ENCODE data around the gene E2F7. TPM values are rescaled to one million over a fixed set of nuclear protein-coding genes. Genes with fewer than 3 reads are reported as not detected.

The E2F7 gene
- total and polyA plus RNA-seq, 2 donors (not counting 1 experiment from before 2014, with no cell fraction given), result 3.6 to 9.7 TPM

- H3K79me2 ChIP-seq (ENCODE audit: control insufficient read depth, insufficient read depth, low read length), result no peaks in the 10 kb centered on the region
- H3K27ac ChIP-seq (ENCODE audit: insufficient read depth, low read length), result no peak overlapping the region
- no peak overlapping the region for H3K9ac ChIP-seq (ENCODE audit: insufficient read depth, low read length)
- no peaks in the 10 kb centered on the region for H4K20me1 ChIP-seq (ENCODE audit: control insufficient read depth, extremely low read depth, insufficient read depth, low read length)
- no peak overlapping the region for H3K4me3 ChIP-seq (replicated peaks in 1 of 4; ENCODE audit: control extremely low read depth in 1 of 4, insufficient read depth in 1 of 4, low read depth in 3 of 4, low read length in 4 of 4)
- peaks cover 3% of the 10 kb centered on the region for H3K4me1 ChIP-seq (ENCODE audit: control insufficient read depth, extremely low read depth, insufficient read depth, low read length)
- no peaks in the 10 kb centered on the region for H3K9me3 ChIP-seq (ENCODE audit: control insufficient read depth, insufficient read depth, low read depth, low read length)
- H2AFZ ChIP-seq (ENCODE audit: low read length), result no peak overlapping the region
- DNase-seq (ENCODE audit: low read depth in 2 of 2), result no peak
- no peaks in the 10 kb centered on the region for H3K36me3 ChIP-seq (ENCODE audit: control insufficient read depth, insufficient read depth, low read length)
- TF ChIP-seq EZH2 (IDR thresholded peaks at IDR 0.05; ENCODE audit: low read length, missing control alignments) (no peak), CTCF (conservative IDR thresholded peaks at IDR 0.05 in 1 of 2, IDR thresholded peaks at IDR 0.05 in 1 of 2; ENCODE audit: low read depth in 1 of 2, low read length in 2 of 2) (no peak)
- no peak overlapping the region for H3K4me2 ChIP-seq (ENCODE audit: extremely low read depth, insufficient read depth, low read length)
- no peaks in the 10 kb centered on the region for H3K27me3 ChIP-seq (ENCODE audit: control insufficient read depth, insufficient read depth, low read length)
Observed at GRCh38 chr12:77108707-77109106, 43.3 kb upstream of the E2F7 start.

- H2AFZ ChIP-seq (ENCODE audit: low read length), result no peak overlapping the region
- H3K9me3 ChIP-seq (ENCODE audit: control insufficient read depth, insufficient read depth, low read depth, low read length), result no peaks in the 10 kb centered on the region
- H4K20me1 ChIP-seq (ENCODE audit: control insufficient read depth, extremely low read depth, insufficient read depth, low read length), result no peaks in the 10 kb centered on the region
- H3K27ac ChIP-seq (ENCODE audit: insufficient read depth, low read length), result no peak overlapping the region
- DNase-seq (ENCODE audit: low read depth in 2 of 2), result no peak
- H3K4me2 ChIP-seq (ENCODE audit: extremely low read depth, insufficient read depth, low read length), result no peak overlapping the region
- H3K4me1 ChIP-seq (ENCODE audit: control insufficient read depth, extremely low read depth, insufficient read depth, low read length), result peaks cover 6% of the 10 kb centered on the region
- no peaks in the 10 kb centered on the region for H3K27me3 ChIP-seq (ENCODE audit: control insufficient read depth, insufficient read depth, low read length)
- H3K36me3 ChIP-seq (ENCODE audit: control insufficient read depth, insufficient read depth, low read length), result no peaks in the 10 kb centered on the region
- H3K4me3 ChIP-seq (replicated peaks in 1 of 4; ENCODE audit: control extremely low read depth in 1 of 4, insufficient read depth in 1 of 4, low read depth in 3 of 4, low read length in 4 of 4), result no peak overlapping the region
- H3K79me2 ChIP-seq (ENCODE audit: control insufficient read depth, insufficient read depth, low read length), result no peaks in the 10 kb centered on the region
- TF ChIP-seq EZH2 (IDR thresholded peaks at IDR 0.05; ENCODE audit: low read length, missing control alignments) (no peak), CTCF (conservative IDR thresholded peaks at IDR 0.05 in 1 of 2, IDR thresholded peaks at IDR 0.05 in 1 of 2; ENCODE audit: low read depth in 1 of 2, low read length in 2 of 2) (no peak)
- H3K9ac ChIP-seq (ENCODE audit: insufficient read depth, low read length), result no peak overlapping the region
Observed at GRCh38 chr12:77107121-77107520, 41.8 kb upstream of the E2F7 start.

- peaks cover 6% of the 10 kb centered on the region for H3K4me1 ChIP-seq (ENCODE audit: control insufficient read depth, extremely low read depth, insufficient read depth, low read length)
- TF ChIP-seq CTCF (conservative IDR thresholded peaks at IDR 0.05 in 1 of 2, IDR thresholded peaks at IDR 0.05 in 1 of 2; ENCODE audit: low read depth in 1 of 2, low read length in 2 of 2), result no peak
- TF ChIP-seq EZH2 (IDR thresholded peaks at IDR 0.05; ENCODE audit: low read length, missing control alignments), result no peak
- H3K27me3 ChIP-seq (ENCODE audit: control insufficient read depth, insufficient read depth, low read length), result no peaks in the 10 kb centered on the region
- no peaks in the 10 kb centered on the region for H3K9me3 ChIP-seq (ENCODE audit: control insufficient read depth, insufficient read depth, low read depth, low read length)
- no peak overlapping the region for H3K4me3 ChIP-seq (replicated peaks in 1 of 4; ENCODE audit: control extremely low read depth in 1 of 4, insufficient read depth in 1 of 4, low read depth in 3 of 4, low read length in 4 of 4)
- no peak overlapping the region for H3K9ac ChIP-seq (ENCODE audit: insufficient read depth, low read length)
- no peaks in the 10 kb centered on the region for H4K20me1 ChIP-seq (ENCODE audit: control insufficient read depth, extremely low read depth, insufficient read depth, low read length)
- peak overlapping the region; percentile 59 for H3K27ac ChIP-seq (ENCODE audit: insufficient read depth, low read length)
- H3K79me2 ChIP-seq (ENCODE audit: control insufficient read depth, insufficient read depth, low read length), result no peaks in the 10 kb centered on the region
- H3K4me2 ChIP-seq (ENCODE audit: extremely low read depth, insufficient read depth, low read length), result no peak overlapping the region
- H2AFZ ChIP-seq (ENCODE audit: low read length), result peak overlapping the region; percentile 38
- H3K36me3 ChIP-seq (ENCODE audit: control insufficient read depth, insufficient read depth, low read length), result no peaks in the 10 kb centered on the region
- peak; percentile 32 to 60 for DNase-seq (ENCODE audit: low read depth in 2 of 2)
Observed at GRCh38 chr12:77104792-77105191, 39.4 kb upstream of the E2F7 start.

All from fibroblast of lung (primary cell).